ENCODE measurements around the gene GABRP.

- peak in 2 of 3 experiments; percentile 2 to 11 for TF ChIP-seq CTCF (optimal IDR thresholded peaks at IDR 0.05 in 1 of 3, IDR thresholded peaks at IDR 0.05 in 1 of 3, conservative IDR thresholded peaks at IDR 0.05 in 1 of 3; ENCODE audit: extremely low read depth in 1 of 3, insufficient read depth in 2 of 3, low read length in 3 of 3)
- no peak for TF ChIP-seq EZH2 (IDR thresholded peaks at IDR 0.05; ENCODE audit: low read length)
Observed at GRCh38 chr5:170747851-170748250, 35.7 kb upstream of the GABRP start.
